ENCODE results near the gene TENT5C.

Gene TENT5C

DNA sequence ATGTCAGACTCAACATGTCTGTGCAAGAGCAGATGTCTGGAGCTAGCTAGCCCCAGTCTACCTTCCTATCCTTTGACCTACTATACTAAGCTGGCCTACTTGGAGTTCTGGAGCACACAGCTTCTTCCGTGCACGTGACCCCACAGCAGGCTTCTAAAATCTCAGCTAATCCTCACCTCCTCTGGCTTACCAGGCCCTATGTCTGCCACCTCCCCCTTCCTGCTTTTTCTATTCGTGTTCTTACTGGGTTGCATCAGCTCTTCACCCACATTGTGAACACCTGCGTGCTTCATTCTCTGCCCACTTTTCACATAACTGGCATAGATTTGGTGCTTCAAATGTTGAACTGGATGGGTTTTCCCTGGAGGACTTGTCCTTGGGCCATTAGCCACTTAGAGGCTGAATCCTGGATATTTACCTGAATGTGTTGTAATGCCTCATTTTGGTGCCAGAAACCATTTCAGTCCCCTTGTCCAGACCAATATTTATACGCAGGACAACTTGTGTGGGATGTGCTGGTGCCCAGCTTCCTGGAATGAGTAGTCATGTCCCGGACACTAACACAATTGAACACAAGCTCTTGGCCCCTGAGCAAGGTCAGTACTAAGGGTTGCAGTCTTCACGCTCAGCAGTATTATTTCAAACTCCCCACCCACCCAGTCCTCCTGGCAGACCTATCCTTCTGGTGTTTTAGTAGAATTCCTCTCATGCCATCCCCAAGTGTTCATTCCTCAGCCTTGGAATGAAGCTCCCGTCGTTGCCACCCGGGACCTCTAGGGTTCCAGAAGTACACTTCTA, 24.0 kb downstream of the TENT5C start:
- TF ChIP-seq, protein P1, sequence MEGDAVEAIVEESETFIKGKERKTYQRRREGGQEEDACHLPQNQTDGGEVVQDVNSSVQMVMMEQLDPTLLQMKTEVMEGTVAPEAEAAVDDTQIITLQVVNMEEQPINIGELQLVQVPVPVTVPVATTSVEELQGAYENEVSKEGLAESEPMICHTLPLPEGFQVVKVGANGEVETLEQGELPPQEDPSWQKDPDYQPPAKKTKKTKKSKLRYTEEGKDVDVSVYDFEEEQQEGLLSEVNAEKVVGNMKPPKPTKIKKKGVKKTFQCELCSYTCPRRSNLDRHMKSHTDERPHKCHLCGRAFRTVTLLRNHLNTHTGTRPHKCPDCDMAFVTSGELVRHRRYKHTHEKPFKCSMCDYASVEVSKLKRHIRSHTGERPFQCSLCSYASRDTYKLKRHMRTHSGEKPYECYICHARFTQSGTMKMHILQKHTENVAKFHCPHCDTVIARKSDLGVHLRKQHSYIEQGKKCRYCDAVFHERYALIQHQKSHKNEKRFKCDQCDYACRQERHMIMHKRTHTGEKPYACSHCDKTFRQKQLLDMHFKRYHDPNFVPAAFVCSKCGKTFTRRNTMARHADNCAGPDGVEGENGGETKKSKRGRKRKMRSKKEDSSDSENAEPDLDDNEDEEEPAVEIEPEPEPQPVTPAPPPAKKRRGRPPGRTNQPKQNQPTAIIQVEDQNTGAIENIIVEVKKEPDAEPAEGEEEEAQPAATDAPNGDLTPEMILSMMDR (IDR thresholded peaks at IDR 0.05; ENCODE audit: extremely low read depth, insufficient read depth, missing control alignments), result no peak
- DNase-seq (ENCODE audit: low spot score), result no peak
- in situ Hi-C loops (cut with MboI; ENCODE audit: low pct_unique_long_range_greater_than_20kb, low sequenced_read_pairs, unreplicated experiment), result no loop called here

GRCh38 chr1:117630423-117630998, 24.7 kb downstream of the TENT5C start:
- no peak for DNase-seq (ENCODE audit: low spot score)
- TF ChIP-seq, protein P1 (IDR thresholded peaks at IDR 0.05; ENCODE audit: extremely low read depth, insufficient read depth, missing control alignments), result no peak
- in situ Hi-C loops (cut with MboI; ENCODE audit: low pct_unique_long_range_greater_than_20kb, low sequenced_read_pairs, unreplicated experiment), result no loop called here

GRCh38 chr1:117631359-117632160, 25.7 kb downstream of the TENT5C start:
- in situ Hi-C loops (cut with MboI; ENCODE audit: low pct_unique_long_range_greater_than_20kb, low sequenced_read_pairs, unreplicated experiment), result no loop called here
- TF ChIP-seq, protein P1 (IDR thresholded peaks at IDR 0.05; ENCODE audit: extremely low read depth, insufficient read depth, missing control alignments), result no peak
- DNase-seq (ENCODE audit: low spot score), result no peak

DNA sequence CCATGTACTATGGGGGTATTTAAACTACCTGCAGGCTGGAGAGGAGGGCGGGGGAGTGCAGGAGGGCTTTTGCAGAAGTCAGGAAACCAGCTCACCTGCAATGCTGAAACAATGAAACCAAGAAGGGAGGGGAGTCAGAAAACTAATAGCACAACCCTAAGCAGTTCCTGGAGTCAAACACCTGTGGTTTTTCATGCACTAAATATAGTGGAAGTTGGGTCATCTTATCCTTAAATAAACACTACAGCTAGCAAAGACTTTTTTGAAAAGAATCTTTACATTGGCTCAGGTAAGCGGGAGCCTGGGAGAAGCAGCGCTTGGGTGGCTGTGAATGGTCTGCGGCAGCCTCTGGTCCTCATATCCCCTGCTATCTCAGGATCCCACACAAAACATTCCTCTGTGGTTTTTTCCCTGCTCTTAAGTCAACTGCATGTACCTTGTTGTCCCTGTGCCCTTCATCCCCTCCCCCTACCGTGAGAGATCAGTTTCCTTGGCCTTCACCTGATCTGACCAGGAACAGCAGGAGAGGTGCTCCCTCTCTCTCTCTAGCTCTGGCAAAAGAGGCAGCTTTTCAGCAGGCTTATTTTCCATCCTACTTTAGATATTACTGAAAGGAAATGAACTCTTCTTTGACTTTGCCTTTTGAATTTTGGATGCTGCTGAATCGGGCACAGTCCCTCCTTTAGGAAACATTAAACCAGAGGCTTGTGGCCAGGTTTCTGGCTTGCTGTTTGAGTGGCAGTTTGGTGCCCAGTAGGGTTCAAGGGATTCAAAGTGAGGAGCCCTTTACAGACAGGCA, 26.6 kb downstream of the TENT5C start:
- TF ChIP-seq, protein P1 (IDR thresholded peaks at IDR 0.05; ENCODE audit: extremely low read depth, insufficient read depth, missing control alignments), result no peak
- no peak for DNase-seq (ENCODE audit: low spot score)
- in situ Hi-C loops (cut with MboI; ENCODE audit: low pct_unique_long_range_greater_than_20kb, low sequenced_read_pairs, unreplicated experiment), result no loop called here

- in situ Hi-C loops (cut with MboI; ENCODE audit: low pct_unique_long_range_greater_than_20kb, low sequenced_read_pairs, unreplicated experiment), result no loop called here
- TF ChIP-seq, protein P1 (IDR thresholded peaks at IDR 0.05; ENCODE audit: extremely low read depth, insufficient read depth, missing control alignments), result no peak
- DNase-seq (ENCODE audit: low spot score), result no peak
These were observed 27.2 kb downstream of the TENT5C start for GRCh38 chr1:117633068-117633345.

DNA sequence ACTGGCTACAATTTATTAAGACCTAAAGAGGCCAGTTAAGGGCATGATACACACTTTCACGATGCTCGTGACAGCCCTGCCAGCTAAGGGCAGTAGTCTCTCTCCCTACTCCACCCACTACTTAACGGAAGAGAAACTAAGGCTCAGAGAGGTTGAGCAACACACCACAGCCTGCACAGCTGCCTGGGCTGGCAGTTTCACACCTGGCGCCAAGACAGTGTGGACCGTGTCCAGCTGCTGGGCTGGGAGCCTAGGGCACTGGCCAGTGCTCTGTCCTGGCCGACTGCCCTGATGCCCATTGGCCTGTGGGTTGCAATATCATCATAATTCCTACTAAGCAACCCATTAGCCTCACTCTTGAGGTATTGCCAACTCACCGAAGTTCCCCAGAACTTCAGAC, 27.6 kb downstream of the TENT5C start:
- in situ Hi-C loops (cut with MboI; ENCODE audit: low pct_unique_long_range_greater_than_20kb, low sequenced_read_pairs, unreplicated experiment), result no loop called here
- no peak for DNase-seq (ENCODE audit: low spot score)

More for the DNA sequence above, 27.6 kb downstream of the TENT5C start:
- TF ChIP-seq, protein P1 (IDR thresholded peaks at IDR 0.05; ENCODE audit: extremely low read depth, insufficient read depth, missing control alignments), result no peak

Measured in GM13977 (cell line).